Measurements from ENCODE around the gene GPI. TPM values are rescaled to one million over a fixed set of nuclear protein-coding genes. Genes with fewer than 3 reads are reported as not detected.

Gene GPI
- total and polyA plus RNA-seq, 10 donors: 57.5 to 257 (median 161) TPM

DNA sequence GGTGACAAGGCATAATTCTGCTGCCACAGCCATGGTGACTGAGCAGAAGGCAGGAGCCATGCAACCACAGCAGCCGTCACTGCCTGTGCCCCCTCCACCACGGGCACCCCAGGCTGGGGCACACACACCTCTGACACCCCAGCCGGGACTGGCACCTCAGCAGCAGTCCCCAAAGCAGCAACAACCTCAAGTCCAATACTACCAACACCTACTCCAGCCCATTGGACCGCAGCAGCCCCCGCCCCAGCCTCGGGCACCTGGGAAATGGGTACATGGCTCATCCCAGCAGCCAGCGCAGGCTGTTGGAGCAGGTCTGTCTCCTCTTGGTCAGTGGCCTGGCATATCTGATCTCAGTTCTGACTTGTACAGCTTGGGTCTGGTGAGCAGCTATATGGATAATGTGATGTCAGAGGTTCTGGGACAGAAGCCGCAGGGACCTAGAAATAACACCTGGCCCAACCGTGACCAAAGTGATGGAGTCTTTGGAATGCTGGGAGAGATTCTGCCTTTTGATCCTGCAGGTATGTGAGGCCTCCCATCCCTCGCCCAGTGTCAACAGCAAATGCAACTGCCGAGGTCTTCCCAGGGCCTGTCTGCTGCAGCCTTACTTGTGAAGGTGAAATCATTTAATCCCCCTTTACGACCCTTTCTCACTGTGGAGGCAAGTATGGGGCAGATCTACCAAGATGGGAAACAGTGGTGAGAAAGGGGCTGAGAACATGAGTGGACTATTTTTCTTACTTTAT lies 22.9 kb upstream of the GPI start:
- no peak overlapping the region for H3K4me3 ChIP-seq
- H3K4me1 ChIP-seq: peaks cover 0 to 15% (median 6%) of the 10 kb centered on the region in 6 donors
- WGBS, 5 donors: 85 to 96% (median 92%) methylated on average over 9 to 12 of the region's 12 CpGs
- H3K27me3 ChIP-seq (replicated peaks in 1 of 7): no peaks in the 10 kb centered on the region
- no peak for DNase-seq
- H3K36me3 ChIP-seq: peaks cover 0 to 96% (median 65%) of the 10 kb centered on the region in 6 donors
- H3K9me3 ChIP-seq: no peaks in the 10 kb centered on the region
- intact Hi-C loops (cut with DNase I; ENCODE audit: low total_unique reads): no loop called here
- peak overlapping the region in 2 of 8 donors; percentile 17 to 39 for H3K27ac ChIP-seq
- TF ChIP-seq POLR2A (IDR thresholded peaks at IDR 0.05) (no peak), POLR2AphosphoS5 (IDR thresholded peaks at IDR 0.05) (peak in 1 of 3 donors; percentile 52)

DNA sequence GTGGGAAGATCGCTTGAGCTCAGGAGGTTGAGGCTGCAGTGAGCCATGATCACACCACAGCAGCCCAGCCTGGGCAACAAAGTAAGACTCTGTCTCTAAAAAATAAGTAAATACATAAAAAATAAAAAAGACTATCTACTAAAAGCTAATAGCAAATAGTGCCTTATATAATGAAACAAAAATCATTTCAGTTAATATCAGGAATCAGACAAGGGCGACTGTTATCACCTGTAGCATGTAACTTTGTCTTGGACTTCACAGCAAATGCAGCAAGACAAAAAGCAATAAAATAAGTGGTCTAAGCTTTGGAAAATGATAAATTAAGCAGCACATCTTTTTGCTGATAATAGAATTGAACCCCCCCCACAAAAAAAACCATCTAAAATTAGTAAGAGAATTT lies 21.2 kb upstream of the GPI start:
- H3K27me3 ChIP-seq (replicated peaks in 1 of 7): no peaks in the 10 kb centered on the region
- H3K4me3 ChIP-seq: no peak overlapping the region
- H3K4me1 ChIP-seq: peaks cover 0 to 14% (median 3%) of the 10 kb centered on the region in 6 donors
- 92 to 99% (median 96%) methylated on average over 2 of the region's 2 CpGs for WGBS, 5 donors
- intact Hi-C loops (cut with DNase I; ENCODE audit: low total_unique reads): no loop called here
- H3K27ac ChIP-seq: no peak overlapping the region
- no peaks in the 10 kb centered on the region for H3K9me3 ChIP-seq
- DNase-seq: no peak
- TF ChIP-seq, protein P1, sequence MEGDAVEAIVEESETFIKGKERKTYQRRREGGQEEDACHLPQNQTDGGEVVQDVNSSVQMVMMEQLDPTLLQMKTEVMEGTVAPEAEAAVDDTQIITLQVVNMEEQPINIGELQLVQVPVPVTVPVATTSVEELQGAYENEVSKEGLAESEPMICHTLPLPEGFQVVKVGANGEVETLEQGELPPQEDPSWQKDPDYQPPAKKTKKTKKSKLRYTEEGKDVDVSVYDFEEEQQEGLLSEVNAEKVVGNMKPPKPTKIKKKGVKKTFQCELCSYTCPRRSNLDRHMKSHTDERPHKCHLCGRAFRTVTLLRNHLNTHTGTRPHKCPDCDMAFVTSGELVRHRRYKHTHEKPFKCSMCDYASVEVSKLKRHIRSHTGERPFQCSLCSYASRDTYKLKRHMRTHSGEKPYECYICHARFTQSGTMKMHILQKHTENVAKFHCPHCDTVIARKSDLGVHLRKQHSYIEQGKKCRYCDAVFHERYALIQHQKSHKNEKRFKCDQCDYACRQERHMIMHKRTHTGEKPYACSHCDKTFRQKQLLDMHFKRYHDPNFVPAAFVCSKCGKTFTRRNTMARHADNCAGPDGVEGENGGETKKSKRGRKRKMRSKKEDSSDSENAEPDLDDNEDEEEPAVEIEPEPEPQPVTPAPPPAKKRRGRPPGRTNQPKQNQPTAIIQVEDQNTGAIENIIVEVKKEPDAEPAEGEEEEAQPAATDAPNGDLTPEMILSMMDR (IDR thresholded peaks at IDR 0.05 in 8 of 11, conservative IDR thresholded peaks at IDR 0.05 in 3 of 11): no peak
- TF ChIP-seq POLR2AphosphoS5 (IDR thresholded peaks at IDR 0.05): no peak
- TF ChIP-seq POLR2A (IDR thresholded peaks at IDR 0.05): no peak
- H3K36me3 ChIP-seq: peaks cover 1 to 96% (median 70%) of the 10 kb centered on the region in 6 donors

DNA sequence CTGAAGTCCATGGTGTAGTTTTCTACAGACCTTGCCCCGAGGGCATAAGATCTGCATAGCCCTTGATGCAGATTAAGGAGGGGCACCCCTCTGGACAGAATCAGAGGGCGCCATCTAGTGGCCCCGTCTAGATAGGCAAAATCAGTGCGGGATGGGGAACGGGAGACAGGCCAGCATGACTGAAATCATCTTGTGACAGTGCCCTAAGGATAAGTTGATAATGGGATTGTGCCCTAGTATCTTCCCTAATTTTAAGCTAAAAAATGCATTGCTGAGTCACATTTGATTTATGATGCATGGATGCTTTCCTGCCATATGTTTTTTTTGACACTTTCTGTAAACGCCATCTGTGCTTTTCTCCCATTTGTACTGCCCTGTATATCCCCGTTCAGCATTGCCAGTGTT lies 19.0 kb upstream of the GPI start:
- intact Hi-C loops (cut with DNase I; ENCODE audit: low total_unique reads): no loop called here
- H3K9me3 ChIP-seq: no peaks in the 10 kb centered on the region
- peak; percentile 83 for DNase-seq
- H3K27ac ChIP-seq: no peak overlapping the region
- peaks cover 2 to 95% (median 61%) of the 10 kb centered on the region in 6 donors for H3K36me3 ChIP-seq
- no peaks in the 10 kb centered on the region for H3K27me3 ChIP-seq (replicated peaks in 1 of 7)
- no peak for TF ChIP-seq POLR2A (IDR thresholded peaks at IDR 0.05)
- TF ChIP-seq POLR2AphosphoS5 (IDR thresholded peaks at IDR 0.05): peak in 1 of 3 donors; percentile 44
- TF ChIP-seq, protein P1 (IDR thresholded peaks at IDR 0.05 in 8 of 11, conservative IDR thresholded peaks at IDR 0.05 in 3 of 11): peak; percentile 42 to 86 (median 70)
- peaks cover 0 to 27% (median 6%) of the 10 kb centered on the region in 6 donors for H3K4me1 ChIP-seq
- H3K4me3 ChIP-seq: no peak overlapping the region
- 38 to 52% (median 47%) methylated on average over 7 of the region's 7 CpGs for WGBS, 5 donors

GRCh38 chr19:34347561-34348165 lies 17.3 kb upstream of the GPI start:
- no peaks in the 10 kb centered on the region for H3K27me3 ChIP-seq (replicated peaks in 1 of 7)
- no peak overlapping the region for H3K4me3 ChIP-seq
- H3K36me3 ChIP-seq: peaks cover 2 to 95% (median 57%) of the 10 kb centered on the region in 6 donors
- no peak for DNase-seq
- H3K4me1 ChIP-seq: peaks cover 0 to 37% (median 15%) of the 10 kb centered on the region in 6 donors
- TF ChIP-seq POLR2A (IDR thresholded peaks at IDR 0.05) (no peak), POLR2AphosphoS5 (IDR thresholded peaks at IDR 0.05) (no peak)
- TF ChIP-seq, protein P1 (IDR thresholded peaks at IDR 0.05 in 8 of 11, conservative IDR thresholded peaks at IDR 0.05 in 3 of 11): no peak
- WGBS, 5 donors: 89 to 96% (median 95%) methylated on average over 17 to 19 of the region's 19 CpGs
- no peaks in the 10 kb centered on the region for H3K9me3 ChIP-seq
- H3K27ac ChIP-seq: no peak overlapping the region
- intact Hi-C loops (cut with DNase I; ENCODE audit: low total_unique reads): no loop called here
